K562 (cell line): ENCODE results near the gene SLC25A29. TPM values are rescaled to one million over a fixed set of nuclear protein-coding genes. Genes with fewer than 3 reads are reported as not detected.

ENCODE experiments used
- ATAC-seq: fragments of 200-7000 bp; cut with Tn5 transposase; 3 replicates; pipeline ENCODE4 v1.9.1; 2020; ENCODE audit warnings: moderate library complexity
- BruUV-seq: library from RNA; stranded (reverse); fragments of 400-500 nt; replicated peaks from 2 replicates; lab custom pipeline; 2021; lab: Mats Ljungman, UMichigan
- CTCF ChIA-PET: fragments of 300-600 bp; formaldehyde crosslinking; extraction: SDS; loops from one replicate; lab custom pipeline; 2021; ENCODE audit warnings: low intra/inter-chr PET ratio; lab: Yijun Ruan, JAX
- POLR2A ChIA-PET: fragments of 300-600, 350-650 bp; sonication (Branson Sonifier 250); formaldehyde crosslinking; extraction: SDS; loops from one replicate; lab custom pipeline; 2021; ENCODE audit warnings: antibody characterized with exemption, inconsistent platforms; lab: Yijun Ruan, JAX
- DNase-seq, 4 experiments: peaks; one replicate each; pipeline versions ENCODE4 v3.0.0 to v3.0.0-alpha.2; 2011 to 2018; ENCODE audit warnings: low spot score in 3 of 4, mixed read lengths in 3 of 4; ENCODE audit errors: extremely low read depth in 1 of 4
- FAIRE-seq: peaks from 2 replicates; lab custom pipeline; 2011; peaks lifted over from hg19 to GRCh38; lab: Jason Lieb, UNC
- H2AFZ ChIP-seq: 2 replicates; pipeline ENCODE4 v1.6.0; 2011; ENCODE audit warnings: low read depth, low read length, control low read depth, inconsistent platforms
- H3K27ac ChIP-seq: fragments of 200-600 bp; 3 replicates; pipeline ENCODE4 v1.8.0; 2011; ENCODE audit warnings: low read depth, mild to moderate bottlenecking, control low read depth, inconsistent platforms, low read length, moderate library complexity, mixed read lengths; ENCODE audit errors: extremely low read depth
- H3K27me3 ChIP-seq, 2 experiments: fragments of 300-600 bp in 1 of 2; 2 replicates in 1 of 2; 3 replicates in 1 of 2; pipeline versions ENCODE4 v1.6.0 to v1.8.0; 2011; ENCODE audit warnings: inconsistent platforms in 2 of 2, low read length in 2 of 2, mild to moderate bottlenecking in 1 of 2, mixed read lengths in 1 of 2, moderate library complexity in 1 of 2; ENCODE audit not compliant: control insufficient read depth in 2 of 2, insufficient read depth in 2 of 2
- H3K36me3 ChIP-seq: fragments of 300-600 bp; 3 replicates; pipeline ENCODE4 v1.8.0; 2011; ENCODE audit warnings: mild to moderate bottlenecking, low read length, inconsistent platforms; ENCODE audit not compliant: control insufficient read depth, insufficient read depth
- H3K4me1 ChIP-seq, 2 experiments: fragments of 200-600 bp in 1 of 2; replicated peaks in 1 of 2; 2 replicates in 1 of 2; 3 replicates in 1 of 2; pipeline versions ENCODE4 v1.5.1 to v1.8.0; 2011; ENCODE audit warnings: inconsistent platforms in 2 of 2, low read length in 2 of 2, mild to moderate bottlenecking in 1 of 2, mixed read lengths in 1 of 2, moderate library complexity in 1 of 2; ENCODE audit not compliant: control insufficient read depth in 2 of 2, insufficient read depth in 2 of 2
- H3K4me2 ChIP-seq: 2 replicates; pipeline ENCODE4 v1.6.1; 2011; ENCODE audit warnings: low read length, control low read depth, inconsistent platforms, mixed read lengths; ENCODE audit not compliant: insufficient read depth
- H3K4me3 ChIP-seq: fragments of 200-600 bp; sonication (generic), shearing (Covaris generic); 2 replicates; pipeline ENCODE4 v1.5.1; 2016; ENCODE audit warnings: control low read depth, inconsistent platforms
- H3K79me2 ChIP-seq: fragments of 200-600 bp; 3 replicates; pipeline ENCODE4 v1.8.0; 2011; ENCODE audit warnings: low read length, inconsistent platforms; ENCODE audit not compliant: control insufficient read depth, insufficient read depth
- H3K9ac ChIP-seq, 2 experiments: 2 replicates each; pipeline versions ENCODE4 v1.6.0 to v1.6.1; 2011; ENCODE audit warnings: low read depth in 2 of 2, low read length in 2 of 2, control low read depth in 1 of 2, inconsistent platforms in 1 of 2, mild to moderate bottlenecking in 1 of 2, mixed read lengths in 1 of 2; ENCODE audit not compliant: insufficient read depth in 1 of 2
- H3K9me1 ChIP-seq: one replicate; pipeline ENCODE4 v1.6.0; 2011; ENCODE audit warnings: inconsistent platforms, mild to moderate bottlenecking, low read length, moderate library complexity; ENCODE audit not compliant: control insufficient read depth, insufficient read depth
- H3K9me3 ChIP-seq: replicated peaks from 2 replicates; pipeline ENCODE4 v1.5.1; 2011; ENCODE audit warnings: low read depth, low read length, inconsistent platforms; ENCODE audit not compliant: control insufficient read depth, insufficient read depth
- H4K20me1 ChIP-seq: replicated peaks from 2 replicates; pipeline ENCODE4 v1.6.1; 2011; ENCODE audit warnings: low read length, inconsistent platforms, mixed read lengths; ENCODE audit not compliant: control insufficient read depth, insufficient read depth
- BCOR ChIP-seq: fragments of 450-650 bp; IDR thresholded peaks from 2 replicates; pipeline ENCODE4 v1.6.1; 2016
- KDM1A ChIP-seq, 2 experiments: fragments of 450-650 bp; IDR thresholded peaks; 2 replicates each; pipeline ENCODE4 v1.6.1; 2016; ENCODE audit warnings: mild to moderate bottlenecking in 2 of 2
- SMC3 ChIP-seq: conservative IDR thresholded peaks from 2 replicates; pipeline ENCODE4 v1.6.1; 2011; ENCODE audit warnings: low read depth, low read length, improper control_type of control experiment; ENCODE audit not compliant: insufficient read depth
- WGBS: fragments of 100-300 bp; shearing (Covaris generic); methylation state at CpG from one replicate; pipeline ENCODE4 v1.1.6; 2016; ENCODE audit warnings: low coverage, mixed read lengths; ENCODE audit not compliant: insufficient coverage; ENCODE audit errors: missing lambda C conversion rate; 5-methylcytosine and 5-hydroxymethylcytosine counted together
- in situ Hi-C: fragments of 300-500 bp; cut with MboI; formaldehyde crosslinking; loops from 4 replicates; pipeline ENCODE4 v1.15.0; 2018; ENCODE audit warnings: inconsistent platforms, mixed read lengths
- intact Hi-C: fragments of 100-400 bp; cut with micrococcal nuclease; formaldehyde crosslinking; loops from 2 replicates; pipeline ENCODE4 v1.14.2; 2022
- polyA plus RNA-seq, 8 experiments: library from polyadenylated mRNA; depleted of rRNA in 4 of 8; stranded (reverse) in 5 of 8; unstranded in 3 of 8; fragments of >200 nt; fragmentation: Nextera tagmentation in 2 of 8; fragmentation: Illumina TruSeq in 1 of 8; extraction: Ambion mirVana in 2 of 8; extraction: Trizol in 1 of 8; gene quantifications; 2 replicates each; pipeline versions ENCODE4 v1.2.1 to v1.2.3, GENCODE V29; 2011 to 2014; ENCODE audit warnings: inconsistent platforms in 1 of 8, missing spikeins in 1 of 8
- total RNA-seq, 7 experiments: library from RNA; depleted of rRNA in 6 of 7; stranded (reverse); fragments of >200 nt in 6 of 7; fragmentation: Illumina TruSeq in 2 of 7; extraction: Trizol in 2 of 7; gene quantifications; 2 replicates each; pipeline versions ENCODE4 v1.2.1 to v1.2.3, GENCODE V29; 2011 to 2021; ENCODE audit warnings: low replicate concordance in 1 of 7
- TF ChIP-seq, protein P1 (sequence below): sonication (generic); formaldehyde crosslinking; IDR thresholded peaks from 2 replicates; pipeline ENCODE4 v1.9.0; 2022; ENCODE audit warnings: mild to moderate bottlenecking, missing genetic modification reagents
- TF ChIP-seq, protein P2 (sequence below): sonication (generic); formaldehyde crosslinking; IDR thresholded peaks from 2 replicates; pipeline ENCODE4 v1.5.0; 2020; ENCODE audit warnings: missing genetic modification reagents

SLC25A29 gene
- total and polyA plus RNA-seq, 9 of the 15 experiments (the other 6 are each of a cell fraction or from before 2014, with no cell fraction given) = 0.07 to 17.5 (median 4.8) TPM

DNA sequence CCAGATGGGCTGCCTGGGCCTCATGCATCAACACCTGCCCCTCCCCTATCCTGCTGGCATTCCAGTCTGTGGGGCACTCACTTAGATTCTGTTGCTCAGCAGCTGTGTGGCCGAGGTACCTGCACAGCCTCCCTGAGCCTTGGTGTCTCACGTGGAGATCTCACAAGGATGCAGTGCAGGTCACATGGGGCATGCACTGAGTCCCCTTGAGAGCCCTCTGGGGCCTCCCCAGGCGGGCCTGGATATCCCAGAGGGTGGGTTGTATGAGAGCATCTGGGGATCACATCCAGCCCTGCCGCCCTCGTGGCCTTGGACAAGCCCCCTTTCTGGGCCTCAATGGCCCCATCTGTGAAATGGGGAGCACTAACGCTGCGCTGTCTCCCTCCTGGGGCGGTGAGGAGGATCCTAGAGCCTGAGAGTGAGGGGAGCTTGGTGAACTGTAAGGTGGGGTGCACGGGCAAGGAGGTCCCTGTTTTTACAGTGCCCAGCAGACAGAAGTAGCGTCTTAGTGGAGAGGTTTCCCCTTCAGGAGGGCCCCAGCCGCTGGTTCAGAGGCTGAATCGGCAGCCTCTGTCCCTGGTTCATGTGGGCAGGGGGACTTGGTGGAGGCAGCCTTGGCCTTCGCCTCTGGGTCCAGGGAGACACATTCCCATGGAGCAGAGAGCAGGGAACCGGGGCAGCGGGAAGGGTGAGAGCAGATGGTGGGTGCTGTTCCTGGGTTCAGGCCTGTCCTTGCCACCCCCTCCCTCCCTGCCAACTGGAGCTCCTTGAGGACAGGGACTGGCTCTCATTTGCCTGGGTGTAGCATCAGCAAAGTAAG is 16.1 kb upstream of the SLC25A29 start:
- no peak for ATAC-seq
- Histone ChIP-seq H3K4me1 (peaks cover 6 to 31% of the 10 kb centered on the region in 2 experiments; a peak in 3 of 5 replicates), H3K9ac (no peak overlapping the region), H3K4me3 (no peak overlapping the region), H3K27me3 (peaks cover 0 to 8% of the 10 kb centered on the region in 2 experiments; a peak in 2 of 5 replicates), H3K9me3 (no peaks in the 10 kb centered on the region), H2AFZ (no peak overlapping the region), H3K9me1 (no peaks in the 10 kb centered on the region), H3K4me2 (no peak overlapping the region), H4K20me1 (no peaks in the 10 kb centered on the region), H3K36me3 (no peaks in the 10 kb centered on the region), H3K79me2 (no peaks in the 10 kb centered on the region), H3K27ac (no peak overlapping the region)
- no peak for FAIRE-seq
- ChIA-PET POLR2A (interaction anchor here (0.5 to 3.6 kb wide), 3 partner anchors 10 to 36 kb away, joined by 3 to 29 read pairs (median 5); no protein-coding TSS in a partner anchor), CTCF (no interaction called here)
- in situ Hi-C loops (no loop called here), intact Hi-C loops (no loop called here)
- no TSS peak for BruUV-seq
- 24% methylated on average over 13 of the region's 15 CpGs for WGBS
- TF ChIP-seq BCOR (peak; percentile 49), SMC3 (no peak), KDM1A (IDR thresholded peaks at IDR 0.05) (peak in 1 of 2 experiments; percentile 32; a peak in 1 of 4 replicates)
- TF ChIP-seq, protein P1, sequence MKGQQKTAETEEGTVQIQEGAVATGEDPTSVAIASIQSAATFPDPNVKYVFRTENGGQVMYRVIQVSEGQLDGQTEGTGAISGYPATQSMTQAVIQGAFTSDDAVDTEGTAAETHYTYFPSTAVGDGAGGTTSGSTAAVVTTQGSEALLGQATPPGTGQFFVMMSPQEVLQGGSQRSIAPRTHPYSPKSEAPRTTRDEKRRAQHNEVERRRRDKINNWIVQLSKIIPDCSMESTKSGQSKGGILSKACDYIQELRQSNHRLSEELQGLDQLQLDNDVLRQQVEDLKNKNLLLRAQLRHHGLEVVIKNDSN (CRISPR knock-in tag) = peak; percentile 28; the same call in 1 of the 2 replicates
- TF ChIP-seq, protein P2, sequence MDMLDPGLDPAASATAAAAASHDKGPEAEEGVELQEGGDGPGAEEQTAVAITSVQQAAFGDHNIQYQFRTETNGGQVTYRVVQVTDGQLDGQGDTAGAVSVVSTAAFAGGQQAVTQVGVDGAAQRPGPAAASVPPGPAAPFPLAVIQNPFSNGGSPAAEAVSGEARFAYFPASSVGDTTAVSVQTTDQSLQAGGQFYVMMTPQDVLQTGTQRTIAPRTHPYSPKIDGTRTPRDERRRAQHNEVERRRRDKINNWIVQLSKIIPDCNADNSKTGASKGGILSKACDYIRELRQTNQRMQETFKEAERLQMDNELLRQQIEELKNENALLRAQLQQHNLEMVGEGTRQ (CRISPR knock-in tag) = 0 out of 2 replicates have a peak, but pooled peaks have one; percentile 12
- no peak for DNase-seq
